Keratinocyte (primary cell): ENCODE results near the gene SLC25A40. TPM values are rescaled to one million over a fixed set of nuclear protein-coding genes. Genes with fewer than 3 reads are reported as not detected.
"Not testable (repeated sequence)": the region's sequence is repeated elsewhere in the genome, so short reads cannot be mapped to it uniquely, and the experiment has no call there.

Experiments used
- DNase-seq: peaks from one replicate; pipeline ENCODE4 v3.0.0-alpha.2; 2011; ENCODE audit warnings: low read depth, missing footprints, low spot score
- FAIRE-seq: peaks from 2 replicates; lab custom pipeline; 2011; peaks lifted over from hg19 to GRCh38; lab: Jason Lieb, UNC
- H2AFZ ChIP-seq: 2 replicates; pipeline ENCODE4 v1.6.0; 2012; ENCODE audit warnings: low read length, control low read depth, inconsistent platforms; ENCODE audit not compliant: control insufficient read depth
- H3K27ac ChIP-seq: 2 replicates; pipeline ENCODE4 v1.5.1; 2011; ENCODE audit warnings: low read length; ENCODE audit not compliant: control insufficient read depth, insufficient read depth
- H3K27me3 ChIP-seq: 3 replicates; pipeline ENCODE4 v1.6.0; 2011; ENCODE audit warnings: low read length; ENCODE audit not compliant: control insufficient read depth, insufficient read depth; ENCODE audit errors: extremely low read depth
- H3K36me3 ChIP-seq, 2 experiments: 2 replicates in 1 of 2; 3 replicates in 1 of 2; pipeline ENCODE4 v1.5.1; 2011; ENCODE audit warnings: low read length in 2 of 2, mild to moderate bottlenecking in 1 of 2; ENCODE audit not compliant: control insufficient read depth in 2 of 2, insufficient read depth in 2 of 2; ENCODE audit errors: extremely low read depth in 1 of 2
- H3K4me1 ChIP-seq: 3 replicates; pipeline ENCODE4 v1.5.1; 2011; ENCODE audit warnings: low read length; ENCODE audit not compliant: control insufficient read depth, insufficient read depth; ENCODE audit errors: extremely low read depth
- H3K4me2 ChIP-seq: 3 replicates; pipeline ENCODE4 v1.6.0; 2011; ENCODE audit warnings: low read depth, low read length; ENCODE audit not compliant: control insufficient read depth, insufficient read depth; ENCODE audit errors: extremely low read depth
- H3K4me3 ChIP-seq, 3 experiments: fragments of 200-600 bp in 1 of 3; sonication (generic) in 1 of 3; 2 replicates in 2 of 3; 3 replicates in 1 of 3; pipeline ENCODE4 v1.5.1; 2011 to 2016; ENCODE audit warnings: low read length in 3 of 3, mild to moderate bottlenecking in 3 of 3, control low read depth in 2 of 3, inconsistent platforms in 1 of 3, low read depth in 1 of 3, mixed read lengths in 1 of 3, mixed run types in 1 of 3, moderate library complexity in 1 of 3; ENCODE audit not compliant: control insufficient read depth in 2 of 3, insufficient read depth in 2 of 3; ENCODE audit errors: extremely low read depth in 1 of 3
- H3K79me2 ChIP-seq: 2 replicates; pipeline ENCODE4 v1.6.0; 2012; ENCODE audit warnings: low read length; ENCODE audit not compliant: control insufficient read depth, insufficient read depth
- H3K9ac ChIP-seq: 3 replicates; pipeline ENCODE4 v1.6.0; 2011; ENCODE audit warnings: low read length; ENCODE audit not compliant: control insufficient read depth, insufficient read depth; ENCODE audit errors: extremely low read depth
- H3K9me1 ChIP-seq: 3 replicates; pipeline ENCODE4 v1.6.0; 2011; ENCODE audit warnings: low read length; ENCODE audit not compliant: control insufficient read depth, insufficient read depth; ENCODE audit errors: extremely low read depth
- H3K9me3 ChIP-seq: 2 replicates; pipeline ENCODE4 v1.5.1; 2012; ENCODE audit warnings: low read depth, low read length; ENCODE audit not compliant: control insufficient read depth
- H4K20me1 ChIP-seq: 3 replicates; pipeline ENCODE4 v1.6.0; 2011; ENCODE audit warnings: low read length; ENCODE audit not compliant: control insufficient read depth, insufficient read depth; ENCODE audit errors: extremely low read depth
- CTCF ChIP-seq, 3 experiments: IDR thresholded peaks in 1 of 3; conservative IDR thresholded peaks in 1 of 3; optimal IDR thresholded peaks in 1 of 3; 2 replicates in 2 of 3; 3 replicates in 1 of 3; pipeline versions ENCODE3 to v1.5.1; 2011; ENCODE audit warnings: low read length in 3 of 3, mild to moderate bottlenecking in 3 of 3, moderate library complexity in 2 of 3, control low read depth in 1 of 3, inconsistent platforms in 1 of 3; ENCODE audit not compliant: insufficient read depth in 2 of 3; ENCODE audit errors: extremely low read depth in 1 of 3
- EZH2 ChIP-seq: IDR thresholded peaks from one replicate; pipeline ENCODE4 v1.6.1; 2012; ENCODE audit warnings: inconsistent platforms, mild to moderate bottlenecking, low read length, moderate library complexity
- dilution Hi-C: fragments of 300-500 bp; cut with MboI; formaldehyde crosslinking; loops from one replicate; pipeline ENCODE4 v1.7.0; 2020; ENCODE audit warnings: low sequenced_read_pairs; ENCODE audit not compliant: extremely low pct_ligation_motif_present
- polyA plus RNA-seq, 5 experiments: library from polyadenylated mRNA; depleted of rRNA in 3 of 5; stranded (reverse) in 3 of 5; stranded (forward) in 1 of 5; unstranded in 1 of 5; fragments of >200 nt; gene quantifications; 1 replicate in 1 of 5; 2 replicates in 3 of 5; 3 replicates in 1 of 5; pipeline versions ENCODE4 v1.2.1 to v1.2.3, GENCODE V29; 2011 to 2012; ENCODE audit warnings: missing spikeins in 2 of 5, low read depth in 1 of 5, low replicate concordance in 1 of 5

Gene SLC25A40
- polyA plus RNA-seq, 1 donor (not counting 4 experiments of a cell fraction or from before 2014, with no cell fraction given), result 8.3 TPM

- dilution Hi-C loops, H3K4me3 ChIP-seq, H3K36me3 ChIP-seq, H3K27me3 ChIP-seq, H3K4me1 ChIP-seq, H3K79me2 ChIP-seq, H3K9me3 ChIP-seq, H4K20me1 ChIP-seq, DNase-seq, H3K27ac ChIP-seq, H3K4me2 ChIP-seq, FAIRE-seq, H3K9ac ChIP-seq, H3K9me1 ChIP-seq, H2AFZ ChIP-seq: not testable (repeated sequence)
Observed at GRCh38 chr7:87822056-87822455, 54.1 kb downstream of the SLC25A40 start.

- Histone ChIP-seq H4K20me1 (no peaks in the 10 kb centered on the region), H3K27ac (no peak overlapping the region), H3K9me3 (no peaks in the 10 kb centered on the region), H3K4me3 (no peak overlapping the region), H2AFZ (no peak overlapping the region), H3K9ac (no peak overlapping the region), H3K79me2 (no peaks in the 10 kb centered on the region), H3K4me2 (no peak overlapping the region), H3K27me3 (no peaks in the 10 kb centered on the region), H3K4me1 (no peaks in the 10 kb centered on the region), H3K9me1 (no peaks in the 10 kb centered on the region), H3K36me3 (no peaks in the 10 kb centered on the region)
- dilution Hi-C loops, result no loop called here
- no peak for FAIRE-seq
- DNase-seq, result no peak
- TF ChIP-seq CTCF (optimal IDR thresholded peaks at IDR 0.05 in 1 of 3, IDR thresholded peaks at IDR 0.05 in 1 of 3, conservative IDR thresholded peaks at IDR 0.05 in 1 of 3; ENCODE audit: extremely low read depth in 1 of 3, insufficient read depth in 2 of 3, low read length in 3 of 3) (no peak), EZH2 (no peak)
Observed at GRCh38 chr7:87818336-87818735, 57.8 kb downstream of the SLC25A40 start.

- Histone ChIP-seq H3K4me1 (no peaks in the 10 kb centered on the region), H3K9me1 (no peaks in the 10 kb centered on the region), H3K4me3 (no peak overlapping the region), H4K20me1 (no peaks in the 10 kb centered on the region), H2AFZ (no peak overlapping the region), H3K9ac (no peak overlapping the region), H3K79me2 (no peaks in the 10 kb centered on the region), H3K27me3 (no peaks in the 10 kb centered on the region), H3K27ac (no peak overlapping the region), H3K36me3 (no peaks in the 10 kb centered on the region), H3K9me3 (no peaks in the 10 kb centered on the region), H3K4me2 (no peak overlapping the region)
- no peak for TF ChIP-seq EZH2
- TF ChIP-seq CTCF (optimal IDR thresholded peaks at IDR 0.05 in 1 of 3, IDR thresholded peaks at IDR 0.05 in 1 of 3, conservative IDR thresholded peaks at IDR 0.05 in 1 of 3; ENCODE audit: extremely low read depth in 1 of 3, insufficient read depth in 2 of 3, low read length in 3 of 3), result no peak
- FAIRE-seq (no peak), DNase-seq (no peak)
- dilution Hi-C loops, result no loop called here
Observed at GRCh38 chr7:87816389-87816788, 59.8 kb downstream of the SLC25A40 start.
